GM12878 (cell line): ENCODE measurements around the gene MAB21L4. TPM values are rescaled to one million over a fixed set of nuclear protein-coding genes. Genes with fewer than 3 reads are reported as not detected.

ENCODE experiments used
- ATAC-seq: fragments of 200-7000 bp; cut with Tn5 transposase; 3 replicates; pipeline ENCODE4 v1.9.1; 2020; ENCODE audit warnings: mild to moderate bottlenecking, moderate library complexity
- BruUV-seq: library from RNA; stranded (reverse); fragments of 400-500 nt; replicated peaks from 2 replicates; lab custom pipeline; 2021; lab: Mats Ljungman, UMichigan
- CTCF ChIA-PET: fragments of 300-600 bp; sonication (Branson Sonifier 250); formaldehyde crosslinking; extraction: SDS; loops from one replicate; lab custom pipeline; 2021; ENCODE audit warnings: inconsistent platforms; lab: Yijun Ruan, JAX
- POLR2A ChIA-PET: fragments of 350-600 bp; formaldehyde crosslinking; extraction: SDS; loops from one replicate; lab custom pipeline; 2021; ENCODE audit warnings: inconsistent platforms; lab: Charles Lee
- RAD21 ChIA-PET: fragments of 300-600 bp; sonication (Branson Sonifier 250); formaldehyde crosslinking; loops from one replicate; lab custom pipeline; 2023; ENCODE audit warnings: antibody characterized with exemption; ENCODE audit not compliant: unreplicated experiment; lab: Charles Lee
- SMC1A ChIA-PET: fragments of 300-600 bp; sonication (Branson Sonifier 250); formaldehyde crosslinking; loops from one replicate; lab custom pipeline; 2023; ENCODE audit not compliant: unreplicated experiment, uncharacterized antibody; lab: Charles Lee
- DNase-seq: peaks from one replicate; pipeline ENCODE4 v3.0.0-alpha.2; 2011; ENCODE audit warnings: low read depth, low spot score
- FAIRE-seq: peaks from 3 replicates; lab custom pipeline; 2011; peaks lifted over from hg19 to GRCh38; lab: Jason Lieb, UNC
- H2AFZ ChIP-seq: 2 replicates; pipeline ENCODE4 v1.6.0; 2011; ENCODE audit warnings: low read depth, low read length, control low read depth; ENCODE audit not compliant: control insufficient read depth
- H3K27ac ChIP-seq: 2 replicates; pipeline ENCODE4 v1.5.1; 2011; ENCODE audit warnings: control low read depth; ENCODE audit not compliant: control insufficient read depth, insufficient read depth
- H3K27me3 ChIP-seq, 2 experiments: replicated peaks in 1 of 2; 2 replicates each; pipeline versions ENCODE4 v1.6.0 to v1.6.1; 2011; ENCODE audit warnings: low read length in 1 of 2; ENCODE audit not compliant: control insufficient read depth in 2 of 2, insufficient read depth in 2 of 2
- H3K36me3 ChIP-seq, 2 experiments: 2 replicates each; pipeline ENCODE4 v1.5.1; 2011; ENCODE audit warnings: low read length in 1 of 2; ENCODE audit not compliant: control insufficient read depth in 2 of 2, insufficient read depth in 2 of 2
- H3K4me1 ChIP-seq: 2 replicates; pipeline ENCODE4 v1.6.1; 2011; ENCODE audit warnings: mild to moderate bottlenecking, low read length, moderate library complexity, mixed read lengths; ENCODE audit not compliant: control insufficient read depth, insufficient read depth
- H3K4me2 ChIP-seq: 2 replicates; pipeline ENCODE4 v1.6.0; 2011; ENCODE audit warnings: control low read depth; ENCODE audit not compliant: control insufficient read depth, insufficient read depth
- H3K4me3 ChIP-seq: fragments of 200-600 bp; sonication (generic); 2 replicates; pipeline ENCODE4 v1.5.1; 2016
- H3K79me2 ChIP-seq: 2 replicates; pipeline ENCODE4 v1.6.0; 2011; ENCODE audit warnings: low read length; ENCODE audit not compliant: control insufficient read depth, insufficient read depth
- H3K9ac ChIP-seq: 2 replicates; pipeline ENCODE4 v1.8.0; 2011; ENCODE audit warnings: low read length, control low read depth, mixed read lengths; ENCODE audit not compliant: control insufficient read depth, insufficient read depth
- H3K9me3 ChIP-seq: replicated peaks from 3 replicates; pipeline ENCODE4 v1.5.1; 2011; ENCODE audit warnings: mild to moderate bottlenecking, low read length; ENCODE audit not compliant: control insufficient read depth, insufficient read depth
- H4K20me1 ChIP-seq: 2 replicates; pipeline ENCODE4 v1.6.0; 2011; ENCODE audit not compliant: control insufficient read depth, insufficient read depth
- CUX1 ChIP-seq: IDR thresholded peaks from 2 replicates; pipeline ENCODE4 v1.6.1; 2012; ENCODE audit warnings: improper control_type of control experiment, low read depth, low read length; ENCODE audit not compliant: insufficient replicate concordance
- KAT2A ChIP-seq: conservative IDR thresholded peaks from 2 replicates; pipeline ENCODE4 v1.6.1; 2011; ENCODE audit warnings: low read depth, low read length; ENCODE audit not compliant: control insufficient read depth
- MXI1 ChIP-seq: fragments of 150-350 bp; IDR thresholded peaks from 2 replicates; pipeline ENCODE4 v1.6.1; 2011; ENCODE audit warnings: low read depth, mild to moderate bottlenecking, inconsistent platforms, low read length, improper control_type of control experiment
- MYC ChIP-seq: IDR thresholded peaks from 2 replicates; pipeline ENCODE4 v1.6.1; 2011; ENCODE audit warnings: mild to moderate bottlenecking, low read length, moderate library complexity, inconsistent platforms; ENCODE audit not compliant: insufficient read depth, insufficient replicate concordance, insufficient read length, severe bottlenecking
- RCOR1 ChIP-seq: conservative IDR thresholded peaks from 2 replicates; pipeline ENCODE4 v1.6.1; 2012; ENCODE audit warnings: low read depth, low read length, improper control_type of control experiment
- REST ChIP-seq: IDR thresholded peaks from 2 replicates; pipeline ENCODE4 v1.6.1; 2012; ENCODE audit warnings: mild to moderate bottlenecking, low read depth, low read length
- ZBTB11 ChIP-seq: fragments of 450-650 bp; formaldehyde crosslinking; IDR thresholded peaks from 2 replicates; pipeline ENCODE4 v1.5.0; 2022; ENCODE audit warnings: mild to moderate bottlenecking, missing genetic modification characterization
- ZNF207 ChIP-seq: fragments of 450-650 bp; IDR thresholded peaks from 2 replicates; pipeline ENCODE4 v1.6.1; 2014; ENCODE audit warnings: antibody characterized with exemption, mild to moderate bottlenecking, borderline replicate concordance
- WGBS: methylation state at CpG from one replicate; pipeline ENCODE4 v1.1.6; 2016; ENCODE audit warnings: low lambda C conversion rate; ENCODE audit not compliant: insufficient replicate concordance, insufficient coverage; ENCODE audit errors: missing lambda C conversion rate; 5-methylcytosine and 5-hydroxymethylcytosine counted together
- in situ Hi-C: fragments of 300-500 bp; cut with MboI; formaldehyde crosslinking; loops from 9 replicates; pipeline ENCODE4 v1.14.3; 2018; ENCODE audit warnings: mixed read lengths
- intact Hi-C: fragments of 100-400 bp; cut with micrococcal nuclease; formaldehyde crosslinking; loops from one replicate; pipeline ENCODE4 v1.14.2; 2022; ENCODE audit not compliant: unreplicated experiment
- polyA plus RNA-seq, 11 experiments: library from polyadenylated mRNA; depleted of rRNA in 4 of 11; unstranded in 6 of 11; stranded (reverse) in 5 of 11; fragments of >200 nt; fragmentation: Nextera tagmentation in 4 of 11; fragmentation: Illumina TruSeq in 1 of 11; extraction: Ambion mirVana in 4 of 11; extraction: Trizol in 1 of 11; gene quantifications; 1 replicate in 1 of 11; 2 replicates in 10 of 11; pipeline versions ENCODE4 v1.2.1 to v1.2.3, GENCODE V29; 2011 to 2016; ENCODE audit warnings: inconsistent platforms in 2 of 11, missing spikeins in 2 of 11, low read depth in 1 of 11
- total RNA-seq, 4 experiments: library from RNA; depleted of rRNA in 3 of 4; stranded (reverse); fragments of >200 nt in 3 of 4; fragmentation: Illumina TruSeq in 1 of 4; extraction: Trizol in 1 of 4; gene quantifications; 2 replicates each; pipeline versions ENCODE4 v1.2.1 to v1.2.3, GENCODE V29; 2013 to 2021

Gene MAB21L4
- total and polyA plus RNA-seq, 10 of the 15 experiments (the other 5 are each of a cell fraction or from before 2014, with no cell fraction given): 0.03 TPM; not detected in 9

- 18% methylated on average over 16 of the region's 18 CpGs for WGBS
- BruUV-seq: no TSS peak
- ChIA-PET POLR2A (no interaction called here), CTCF (no interaction called here), RAD21 (interaction anchor here (0.6 kb wide), 1 partner anchor 134 kb away, joined by 3 read pairs; no protein-coding TSS in a partner anchor), SMC1A (no interaction called here)
- Histone ChIP-seq H4K20me1 (no peaks in the 10 kb centered on the region), H3K27ac (no peak overlapping the region), H3K36me3 (no peaks in the 10 kb centered on the region), H3K4me2 (no peak overlapping the region), H3K9me3 (no peaks in the 10 kb centered on the region), H3K79me2 (no peaks in the 10 kb centered on the region), H3K9ac (no peak overlapping the region), H3K4me3 (no peak overlapping the region), H3K4me1 (no peaks in the 10 kb centered on the region), H3K27me3 (no peaks in the 10 kb centered on the region; a peak in 1 of 4 replicates), H2AFZ (no peak overlapping the region)
- no peak for DNase-seq
- no peak for FAIRE-seq
- no peak for ATAC-seq
- in situ Hi-C loops (no loop called here), intact Hi-C loops (no loop called here)
- no peak for TF ChIP-seq ZBTB11 (CRISPR knock-in tag)
- no peak for TF ChIP-seq KAT2A
- no peak for TF ChIP-seq MXI1
- TF ChIP-seq CUX1: no peak
- TF ChIP-seq ZNF207: no peak
- TF ChIP-seq REST: no peak
- TF ChIP-seq MYC: no peak
- no peak for TF ChIP-seq RCOR1
Measured at GRCh38 chr2:240876475-240877251, 19.3 kb downstream of the MAB21L4 start.
